Measurements from ENCODE around the gene CGA.
"Not testable (repeated sequence)": the region's sequence is repeated elsewhere in the genome, so short reads cannot be mapped to it uniquely, and the experiment has no call there.

CGA gene

GRCh38 chr6:87095087-87095509, at the start of gene CGA:
TSS of gene CGA (minus strand) at chr6:87095106. CDS start at chr6:87088200, 6,906 bp downstream.
- no peak for DNase-seq

- DNase-seq, result not testable (repeated sequence)
Measured at GRCh38 chr6:87139927-87140326, 45.0 kb upstream of the CGA start.

- DNase-seq, result peak; percentile 38
Measured at GRCh38 chr6:87139236-87139635, 44.3 kb upstream of the CGA start.

- DNase-seq, result no peak
Measured at GRCh38 chr6:87136963-87137362, 42.1 kb upstream of the CGA start.

- no peak for DNase-seq
Measured at GRCh38 chr6:87127737-87128136, 32.8 kb upstream of the CGA start.

GRCh38 chr6:87126501-87126900, 31.6 kb upstream of the CGA start:
- no peak for DNase-seq

GRCh38 chr6:87124074-87124473, 29.2 kb upstream of the CGA start:
- DNase-seq, result no peak

- DNase-seq, result no peak
Measured at GRCh38 chr6:87122477-87122876, 27.6 kb upstream of the CGA start.

- no peak for DNase-seq
Measured at GRCh38 chr6:87118054-87118453, 23.1 kb upstream of the CGA start.

- no peak for DNase-seq
Measured at GRCh38 chr6:87116922-87117321, 22.0 kb upstream of the CGA start.

GRCh38 chr6:87115402-87116135, 20.7 kb upstream of the CGA start:
- DNase-seq, result no peak

GRCh38 chr6:87110636-87111035, 15.7 kb upstream of the CGA start:
- no peak for DNase-seq

GRCh38 chr6:87105823-87106222, 10.9 kb upstream of the CGA start:
- no peak for DNase-seq

GRCh38 chr6:87104667-87105066, 9.8 kb upstream of the CGA start:
- no peak for DNase-seq

GRCh38 chr6:87103977-87104601, 9.2 kb upstream of the CGA start:
- no peak for DNase-seq

GRCh38 chr6:87102151-87102621, 7.3 kb upstream of the CGA start:
- DNase-seq, result no peak

GRCh38 chr6:87101067-87101466, 6.2 kb upstream of the CGA start:
- no peak for DNase-seq

- DNase-seq, result no peak
Measured at GRCh38 chr6:87100216-87100615, 5.3 kb upstream of the CGA start.

GRCh38 chr6:87099472-87099871, 4.6 kb upstream of the CGA start:
- no peak for DNase-seq

- no peak for DNase-seq
Measured at GRCh38 chr6:87094576-87094975, 330 bp downstream of the CGA start.

- no peak for DNase-seq
Measured at GRCh38 chr6:87093651-87094050, 1.3 kb downstream of the CGA start.

GRCh38 chr6:87093199-87093598, 1.7 kb downstream of the CGA start:
- DNase-seq, result no peak

- no peak for DNase-seq
Measured at GRCh38 chr6:87092435-87092834, 2.5 kb downstream of the CGA start.

GRCh38 chr6:87089135-87089534, 5.8 kb downstream of the CGA start:
- no peak for DNase-seq

- no peak for DNase-seq
Measured at GRCh38 chr6:87088076-87088475, 6.8 kb downstream of the CGA start.

All from RPMI8226 (cell line).